Activated CD8-positive, alpha-beta memory T cell treated with anti-CD3 and anti-CD28 coated beads, Interleukin-2, amount 50 U/mL, for 48 hours (primary cell): ENCODE measurements around the gene NFIC.

Source experiments
- DNase-seq: peaks from one replicate; pipeline ENCODE4 v3.0.0-alpha.2; 2020

Gene NFIC

DNA sequence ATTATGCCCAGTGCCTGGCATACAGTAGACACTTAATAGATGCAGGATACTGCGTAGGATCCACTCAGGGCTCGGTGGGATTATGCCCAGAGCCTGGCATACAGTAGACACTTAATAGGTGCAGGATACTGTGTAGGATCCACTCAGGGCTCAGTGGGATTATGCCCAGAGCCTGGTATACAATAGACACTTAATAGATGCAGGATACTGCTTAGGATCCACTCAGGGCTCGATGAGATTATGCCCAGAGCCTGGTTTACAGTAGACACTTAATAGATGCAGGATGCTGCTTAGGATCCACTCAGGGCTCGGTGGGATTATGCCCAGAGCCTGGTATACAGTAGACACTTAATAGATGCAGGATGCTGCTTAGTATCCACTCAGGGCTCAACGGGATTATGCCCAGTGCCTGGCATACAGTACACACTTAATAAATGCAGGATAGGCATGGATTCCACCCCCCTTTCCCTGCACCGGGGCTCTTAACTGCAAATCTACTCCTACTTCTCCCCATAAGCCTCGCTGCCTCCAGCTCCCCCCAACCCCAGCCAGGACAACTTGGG is 89.1 kb downstream of the NFIC start:
- no peak for DNase-seq

DNA sequence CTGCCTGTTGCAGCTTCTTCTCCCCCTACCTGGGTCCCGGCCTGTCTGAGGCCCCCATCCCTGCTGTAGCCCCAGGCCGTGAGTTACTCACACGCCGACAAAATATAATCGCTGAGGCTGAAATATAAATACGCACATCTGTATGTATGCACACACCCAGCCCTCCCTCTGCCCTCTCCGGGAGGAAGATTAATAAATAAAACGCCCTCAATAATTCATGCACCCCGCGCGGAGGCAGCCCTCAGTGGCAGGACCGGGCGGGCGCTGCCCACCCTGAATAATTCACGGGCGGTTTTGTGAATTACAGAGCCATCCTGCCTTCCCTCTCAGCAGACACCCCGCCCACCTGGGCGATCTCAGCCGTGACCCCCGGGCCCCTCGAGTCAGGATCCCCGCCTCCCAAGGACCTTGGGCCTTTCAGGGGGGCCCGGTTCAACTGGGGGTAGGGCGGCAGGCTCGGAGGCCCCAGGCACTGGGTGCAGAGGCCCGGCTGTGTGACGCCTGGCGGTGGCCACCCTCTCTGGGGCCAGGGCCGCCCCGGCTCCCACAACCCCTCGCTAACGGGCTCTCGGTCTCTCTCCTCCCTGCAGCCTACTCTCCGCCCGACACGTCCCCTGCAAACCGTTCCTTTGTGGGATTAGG is 89.7 kb downstream of the NFIC start:
- DNase-seq: no peak

DNA sequence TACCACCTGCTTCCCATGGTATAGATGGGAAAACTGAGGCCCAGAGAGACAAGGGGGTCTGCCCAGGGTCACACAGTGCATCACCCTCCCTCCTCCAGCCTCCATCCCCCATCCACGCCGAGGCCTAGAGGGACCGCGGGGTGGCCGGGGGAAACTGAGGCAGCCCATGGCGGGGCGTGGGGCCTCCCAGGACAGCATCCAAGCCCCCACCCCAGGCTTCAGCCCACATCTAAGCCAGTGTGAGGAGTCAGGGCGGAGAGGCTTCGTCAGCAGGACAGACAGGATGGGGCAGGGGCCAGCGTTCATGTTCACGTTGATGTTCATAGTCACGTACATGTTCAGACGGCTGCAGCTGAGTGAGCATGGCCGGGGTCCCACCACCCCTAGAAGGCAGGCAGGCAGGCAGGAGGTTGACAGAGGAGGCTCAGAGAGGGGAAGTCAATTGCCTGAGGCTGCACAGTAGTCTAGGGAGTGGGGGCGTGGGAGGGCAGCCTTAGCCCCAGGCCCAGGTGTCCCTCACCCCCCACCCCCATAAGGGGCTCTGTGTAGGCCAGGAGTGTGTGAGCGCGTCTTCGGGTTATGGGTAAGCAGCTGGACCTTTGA is 90.6 kb downstream of the NFIC start:
- DNase-seq: no peak

DNA sequence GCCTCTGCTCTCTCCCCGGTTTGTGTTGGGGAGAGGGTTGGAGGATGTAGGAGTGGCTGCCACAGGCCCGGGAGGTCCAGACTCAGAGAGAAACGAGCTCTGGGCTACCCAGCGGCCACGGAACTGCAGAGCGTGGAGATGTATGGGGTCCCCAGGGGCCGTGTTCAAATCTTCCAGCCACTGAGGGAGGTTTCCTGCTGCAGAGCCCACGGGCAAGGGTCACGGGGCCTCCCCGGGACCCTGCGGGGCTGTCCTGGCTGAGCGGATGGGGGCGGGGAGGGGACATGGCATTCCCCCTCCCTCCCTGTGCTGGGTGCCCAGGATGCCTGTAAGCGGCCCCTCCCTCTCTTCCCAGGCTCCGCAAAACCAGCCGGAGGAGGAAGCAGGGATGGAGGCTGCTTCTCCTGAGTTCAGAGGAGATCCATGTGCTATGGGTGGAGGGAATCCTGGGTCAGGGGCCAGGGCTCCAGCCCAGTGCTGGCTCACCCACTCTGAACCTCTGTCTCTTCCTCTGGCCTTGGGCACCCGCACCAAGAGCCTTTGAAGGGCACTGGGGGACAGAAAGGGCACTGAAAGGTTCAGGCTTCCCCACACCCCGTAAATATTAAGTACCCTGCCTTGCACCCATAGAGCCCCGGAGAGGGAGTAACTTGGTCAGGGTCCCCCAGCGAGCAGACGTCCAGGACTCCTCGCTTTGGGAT is 91.3 kb downstream of the NFIC start:
- no peak for DNase-seq

DNA sequence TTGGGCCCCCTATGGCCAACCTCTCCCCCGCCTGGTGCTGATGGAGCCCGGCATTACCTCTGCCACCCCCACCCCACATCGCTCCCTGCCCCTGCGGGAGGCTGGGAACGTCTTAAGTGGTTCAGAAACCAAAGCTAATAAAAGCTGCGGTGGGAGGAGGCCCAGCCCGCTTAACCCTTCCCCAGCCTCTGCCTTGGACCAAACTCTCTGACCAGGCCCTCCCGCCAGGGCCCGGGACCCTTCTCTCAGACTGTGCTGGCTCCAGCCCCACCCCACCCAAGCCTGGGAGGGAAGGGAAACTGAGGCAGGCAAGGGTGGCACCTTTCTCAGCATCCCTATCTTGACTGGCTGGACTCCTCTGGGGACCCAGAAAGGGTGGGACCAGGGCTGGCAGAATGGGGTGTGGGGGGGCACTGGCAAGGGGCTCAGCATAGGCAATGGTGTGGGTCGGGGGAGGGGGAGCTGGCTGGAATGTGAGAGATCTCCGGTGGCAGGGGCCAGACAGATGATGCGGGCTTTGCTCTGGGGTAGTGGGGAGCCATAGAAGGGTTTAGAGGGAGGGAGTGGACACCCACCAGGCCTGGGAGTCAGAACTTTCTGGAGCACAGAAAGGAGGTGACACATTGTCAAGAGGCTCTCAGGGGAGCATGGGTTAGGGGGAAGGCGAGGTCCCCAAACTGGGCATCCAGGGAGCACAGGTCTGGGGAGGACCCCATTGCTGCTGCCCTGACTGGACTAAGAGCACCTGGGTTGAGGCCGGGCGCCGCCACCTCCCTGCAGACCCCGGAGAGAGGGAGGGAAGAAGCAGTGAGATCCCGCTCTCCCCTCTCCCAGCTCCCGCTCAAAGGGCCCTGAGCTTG is 92.1 kb downstream of the NFIC start:
- no peak for DNase-seq

DNA sequence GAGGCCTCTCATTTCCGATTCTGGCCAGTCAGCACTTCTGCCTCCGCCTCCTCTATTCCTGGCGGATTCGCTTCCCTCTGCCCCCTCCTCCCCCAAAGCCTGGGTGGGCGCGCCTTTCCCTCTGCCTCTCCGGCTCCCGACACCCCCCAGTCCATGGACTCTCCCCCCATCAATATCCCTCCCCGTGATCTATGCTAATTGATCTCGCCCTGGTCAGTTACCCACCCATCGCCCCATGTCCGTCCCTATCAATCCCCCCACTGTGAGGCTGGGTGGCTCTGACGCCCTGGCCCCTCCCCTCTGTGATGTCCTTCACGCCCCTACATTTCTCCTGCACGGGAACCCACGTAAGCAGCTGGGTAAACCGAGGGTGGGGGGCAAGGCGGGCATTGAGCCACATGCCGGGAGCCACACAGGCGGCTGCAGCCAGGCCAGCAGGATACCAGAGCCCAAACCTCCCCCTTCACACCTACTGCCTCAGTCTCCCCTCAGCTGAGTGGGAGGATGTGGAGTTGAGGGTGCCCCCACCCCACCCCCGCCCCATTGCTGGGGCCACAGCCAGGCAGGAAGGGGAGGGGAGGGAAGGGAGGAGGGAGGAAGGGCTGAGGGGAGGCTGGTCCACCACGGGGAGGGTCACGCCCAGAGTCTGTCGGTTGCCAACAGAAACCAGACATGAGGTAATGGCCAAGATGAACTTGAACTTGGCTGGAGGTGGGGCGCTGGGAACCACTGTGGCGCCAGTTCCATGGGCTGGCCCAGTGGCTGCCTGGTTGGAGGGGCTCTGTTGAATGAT is 92.9 kb downstream of the NFIC start:
- no peak for DNase-seq

DNA sequence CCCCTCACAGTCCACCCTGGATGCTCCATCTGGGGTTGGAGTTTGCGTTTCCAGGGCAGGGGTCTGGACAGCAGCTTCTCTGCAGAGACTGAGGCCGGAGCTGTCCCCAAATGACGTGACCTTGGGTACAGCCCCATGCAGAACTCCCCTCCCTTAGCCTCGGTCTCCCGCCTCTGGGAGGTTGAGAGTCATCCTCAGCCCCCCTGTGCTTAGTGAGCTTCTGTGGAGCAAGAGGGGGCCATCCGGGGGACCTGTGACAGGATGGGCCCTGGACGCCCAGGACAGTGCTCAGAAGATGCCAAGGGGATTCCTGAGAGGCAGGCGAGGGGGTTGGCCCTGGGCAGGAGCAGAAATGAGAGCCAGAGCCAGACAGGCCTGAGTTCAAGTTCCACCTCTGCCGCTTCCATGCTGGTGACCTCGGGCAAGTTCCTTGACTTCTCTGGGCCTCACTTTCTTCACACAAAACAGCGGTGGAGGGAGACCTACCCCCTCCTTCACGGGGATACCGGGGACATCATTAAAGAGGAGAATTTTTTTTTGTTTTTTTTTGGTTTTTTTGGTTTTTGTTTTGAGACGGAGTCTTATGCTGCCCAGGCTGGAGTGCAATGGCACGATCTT is 93.7 kb downstream of the NFIC start:
- no peak for DNase-seq

DNA sequence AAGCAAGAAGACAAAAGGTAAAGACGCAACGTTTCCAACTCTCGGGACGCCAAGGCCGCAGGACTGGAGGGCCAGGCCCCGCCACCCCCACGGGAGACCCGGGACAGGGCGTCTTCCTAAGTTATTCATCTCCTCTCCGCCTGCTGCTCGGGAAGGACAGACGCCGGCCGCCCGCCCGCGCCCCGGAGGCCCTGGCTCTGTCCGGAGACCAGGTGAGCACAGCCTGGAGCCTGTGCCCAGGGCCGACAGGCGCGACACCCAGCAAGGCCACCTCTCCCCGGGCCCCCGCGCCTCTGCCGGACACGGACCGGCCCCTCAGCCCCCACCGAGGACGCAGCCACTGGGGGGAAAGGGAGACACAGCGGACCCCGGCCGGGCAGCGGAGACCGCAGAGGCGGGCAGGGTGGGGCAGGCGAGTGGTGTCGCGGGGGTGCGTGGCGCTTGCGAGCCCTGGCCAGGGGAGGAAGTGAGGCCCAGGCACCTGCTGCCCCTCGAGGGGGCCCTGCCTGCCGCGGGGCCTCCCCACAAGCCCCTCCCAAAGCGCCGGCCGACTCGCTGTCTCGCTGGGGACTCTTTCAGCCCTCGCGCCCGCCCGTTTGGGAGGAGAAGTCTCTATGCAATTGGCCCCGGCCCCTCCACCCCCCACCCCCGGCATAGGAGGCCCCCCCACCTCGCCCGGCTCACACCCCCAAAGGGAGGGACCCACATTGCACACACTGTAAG is 96.8 kb downstream of the NFIC start:
- DNase-seq: no peak

DNA sequence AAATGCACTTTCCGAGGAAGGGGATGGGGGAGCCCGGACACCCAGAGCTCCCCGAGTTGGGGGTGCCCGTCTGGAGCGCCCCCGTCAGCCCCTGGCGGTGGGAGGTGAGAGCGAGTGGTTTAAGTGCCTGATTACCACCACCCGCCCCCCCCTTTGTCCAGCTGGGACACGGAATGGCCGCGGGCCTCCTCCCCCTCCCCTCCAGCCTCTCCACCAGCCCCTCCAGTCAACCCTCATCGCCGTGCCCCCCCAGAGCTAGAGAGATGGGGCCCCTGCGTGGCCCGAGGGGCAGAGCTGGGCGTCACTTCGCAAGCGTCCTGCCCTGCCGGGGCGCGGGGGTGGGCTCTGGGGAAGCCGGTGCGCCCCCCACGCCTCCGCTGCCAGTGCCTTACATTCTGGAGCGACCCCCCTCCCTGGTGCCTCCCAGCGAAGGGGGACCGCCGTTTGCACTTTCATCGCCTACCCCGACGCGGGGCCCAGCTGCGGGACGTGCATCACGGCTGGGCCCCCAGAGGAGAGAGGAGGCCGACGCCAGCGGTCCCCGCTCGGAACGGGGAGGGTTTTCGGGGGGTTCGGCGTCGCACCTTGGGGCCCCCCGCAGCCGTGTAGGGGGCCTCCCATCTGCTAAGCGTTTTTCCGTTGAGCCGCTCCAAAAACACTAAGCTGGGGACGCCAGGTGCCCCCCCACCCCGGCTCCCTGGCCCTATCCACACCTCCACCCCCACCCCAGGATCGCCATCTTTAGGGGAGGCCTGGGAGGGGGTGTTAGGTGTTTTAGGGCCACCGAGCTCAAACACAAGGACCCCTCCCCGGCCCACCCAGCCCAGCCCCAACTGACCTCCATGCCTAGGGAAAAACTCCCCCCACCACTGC is 97.6 kb downstream of the NFIC start:
- no peak for DNase-seq

DNA sequence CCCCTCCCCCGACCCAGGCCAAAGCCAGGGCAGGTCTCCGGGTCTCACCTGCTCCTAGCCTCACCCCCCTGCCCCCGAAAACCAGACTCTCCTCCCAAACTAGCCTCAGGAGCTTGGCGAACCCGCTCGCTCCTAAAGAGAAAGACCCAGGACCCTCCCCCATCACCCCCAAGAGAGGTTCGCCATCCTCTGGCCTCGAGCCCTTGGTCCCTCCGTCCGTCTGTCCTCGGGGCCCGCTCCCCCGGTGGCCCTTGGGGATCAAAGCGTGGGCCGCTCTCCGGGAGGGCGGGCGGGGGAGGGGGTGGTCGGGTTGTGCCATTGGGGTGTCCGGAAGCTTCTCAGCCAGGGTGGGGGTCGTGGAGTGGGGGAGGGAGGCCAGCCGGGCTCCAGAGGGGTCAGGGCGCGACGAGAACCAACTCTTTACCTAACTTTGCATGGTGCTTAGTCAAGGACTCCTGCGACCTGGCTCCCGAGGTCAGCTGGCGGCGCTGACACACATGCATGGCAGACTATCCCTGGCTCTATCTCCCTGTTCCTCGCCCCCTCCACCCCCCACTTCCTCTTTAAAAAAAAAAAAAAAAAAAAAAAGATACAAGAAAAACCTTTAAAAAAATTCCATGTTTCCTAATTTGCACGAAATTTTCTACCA is 98.3 kb downstream of the NFIC start:
- DNase-seq: no peak

DNA sequence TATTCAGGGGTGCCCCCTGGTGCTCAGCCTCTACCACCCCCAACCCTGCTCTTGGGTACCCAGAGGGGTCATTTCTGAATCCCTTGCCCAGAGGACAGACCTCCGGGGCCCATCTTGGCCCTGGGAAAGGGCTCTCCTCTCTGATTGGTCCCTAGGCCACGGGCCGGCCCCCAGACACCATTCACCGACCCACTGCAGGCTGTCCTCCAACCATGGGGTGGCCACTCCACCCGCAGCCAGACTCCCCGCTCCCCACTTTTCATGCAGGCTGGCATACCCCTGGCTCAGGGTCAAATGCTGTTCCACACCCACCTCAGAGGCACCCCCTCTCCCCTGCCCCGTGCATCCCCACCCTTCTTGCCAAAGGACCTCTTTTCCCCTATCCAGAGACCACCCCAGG is 99.2 kb downstream of the NFIC start:
- no peak for DNase-seq

DNA sequence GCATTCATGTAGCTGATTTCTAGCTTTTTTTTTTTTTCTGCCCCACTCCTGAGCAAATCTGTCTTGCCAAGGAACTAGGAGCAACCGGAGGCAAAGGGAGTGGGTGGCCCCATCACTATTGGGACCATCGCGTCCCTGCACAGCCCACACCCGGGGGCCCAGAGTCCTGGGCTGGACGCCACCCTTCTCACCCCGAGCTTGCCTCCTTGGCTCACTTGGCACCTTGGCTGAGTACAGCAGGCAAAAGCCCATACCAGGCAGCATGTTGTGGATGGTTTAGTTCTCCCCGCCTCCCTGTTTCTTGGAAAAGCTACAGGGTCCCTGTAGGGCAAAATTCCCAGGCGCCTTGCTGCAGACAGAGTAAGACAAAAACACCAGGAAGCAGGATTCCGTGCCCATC is 100.3 kb downstream of the NFIC start:
- DNase-seq: no peak

DNA sequence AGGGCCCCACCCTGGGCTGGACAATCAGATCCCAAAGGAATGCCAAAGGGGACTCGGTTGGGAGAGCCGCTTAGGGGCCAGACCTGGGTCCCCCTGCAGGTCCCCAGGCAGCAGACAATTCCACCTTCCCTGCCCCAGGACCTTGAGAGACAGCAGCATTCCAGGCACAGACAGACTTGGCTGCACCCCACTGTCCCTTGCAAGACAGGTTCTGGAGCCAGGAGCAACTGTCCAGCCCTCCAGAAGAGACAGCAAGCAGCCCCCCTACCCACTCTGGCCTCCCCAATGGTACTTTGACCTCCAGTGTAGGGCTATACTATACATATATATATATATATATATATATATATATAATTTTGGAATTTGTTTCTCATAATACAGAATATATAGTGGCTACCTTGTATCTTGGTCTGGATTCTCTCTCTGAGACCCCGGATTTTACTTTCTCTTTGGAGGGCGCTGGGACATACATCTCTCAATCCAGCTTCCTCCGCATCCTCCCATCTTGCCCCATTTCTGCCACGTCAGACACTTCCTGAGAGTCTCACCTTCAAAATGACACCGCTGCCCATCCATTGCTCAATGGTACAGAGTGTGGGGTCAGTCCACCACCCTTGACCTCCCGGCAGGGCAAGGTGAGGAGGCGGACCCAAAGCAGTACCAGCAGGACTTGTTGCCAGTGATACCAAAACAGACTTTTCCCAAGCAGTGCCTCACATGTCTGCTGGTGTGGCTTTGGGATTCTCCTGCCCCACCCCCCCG is 101.2 kb downstream of the NFIC start:
- DNase-seq: no peak

DNA sequence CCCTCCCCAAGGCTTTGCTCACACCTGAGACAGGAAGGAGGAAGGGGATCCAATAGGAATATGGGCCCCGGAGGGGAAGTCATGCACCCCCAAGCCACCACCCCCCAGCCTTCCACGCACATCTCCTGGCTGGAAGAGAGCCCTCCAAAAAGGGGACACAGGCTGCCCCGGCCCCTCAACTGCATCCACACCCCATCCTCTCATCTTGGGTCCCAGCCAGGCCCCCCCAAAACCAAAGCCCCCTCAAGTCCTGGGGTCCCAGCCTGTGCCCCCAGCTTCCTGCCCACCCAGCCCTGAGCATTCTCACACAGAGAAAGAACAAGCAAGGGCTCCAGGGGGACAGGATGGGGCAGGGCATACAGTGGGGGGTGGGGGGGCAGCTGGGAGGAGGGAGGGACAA is 101.8 kb downstream of the NFIC start:
- DNase-seq: no peak

DNA sequence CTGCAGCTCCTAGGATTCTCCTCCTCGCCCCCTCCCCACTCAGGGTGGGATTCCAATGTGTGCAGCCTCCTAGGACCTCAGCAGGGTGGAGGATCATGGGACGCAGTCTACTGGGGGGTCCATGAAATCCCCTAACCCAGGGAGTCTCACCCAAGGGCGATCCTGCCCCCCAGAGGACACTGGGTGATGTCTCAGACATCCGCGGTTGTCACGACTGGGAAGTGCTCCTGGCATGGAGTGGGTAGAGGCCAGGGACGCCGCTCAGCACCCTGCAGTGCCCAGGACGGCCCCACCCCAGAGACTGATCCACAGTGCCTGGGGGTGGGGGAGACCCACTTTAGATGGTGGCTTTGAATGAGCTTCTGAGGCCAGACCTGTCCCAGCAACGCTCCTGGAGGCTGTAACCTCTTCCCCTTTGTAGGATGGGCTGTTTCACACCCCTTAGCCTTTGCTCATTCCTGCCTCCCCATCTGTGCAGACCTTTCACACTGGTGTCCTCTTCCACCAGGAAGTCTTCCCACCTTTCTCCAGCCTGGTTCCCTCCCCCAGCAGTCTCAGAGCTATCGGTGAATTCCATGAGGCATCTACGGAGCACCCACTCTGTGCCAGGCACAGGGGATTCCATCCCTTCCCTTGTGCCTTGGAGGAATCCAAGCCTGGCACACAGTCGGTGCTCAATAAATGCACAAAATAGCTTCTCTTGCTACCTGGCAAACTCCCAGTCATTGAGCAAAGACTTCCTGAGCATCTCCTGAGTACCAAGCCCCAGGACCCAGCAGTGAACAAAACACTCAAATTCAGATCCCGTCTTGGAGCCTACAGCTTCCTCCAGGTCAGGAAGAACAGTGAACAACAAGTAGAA is 103.5 kb downstream of the NFIC start:
- no peak for DNase-seq

DNA sequence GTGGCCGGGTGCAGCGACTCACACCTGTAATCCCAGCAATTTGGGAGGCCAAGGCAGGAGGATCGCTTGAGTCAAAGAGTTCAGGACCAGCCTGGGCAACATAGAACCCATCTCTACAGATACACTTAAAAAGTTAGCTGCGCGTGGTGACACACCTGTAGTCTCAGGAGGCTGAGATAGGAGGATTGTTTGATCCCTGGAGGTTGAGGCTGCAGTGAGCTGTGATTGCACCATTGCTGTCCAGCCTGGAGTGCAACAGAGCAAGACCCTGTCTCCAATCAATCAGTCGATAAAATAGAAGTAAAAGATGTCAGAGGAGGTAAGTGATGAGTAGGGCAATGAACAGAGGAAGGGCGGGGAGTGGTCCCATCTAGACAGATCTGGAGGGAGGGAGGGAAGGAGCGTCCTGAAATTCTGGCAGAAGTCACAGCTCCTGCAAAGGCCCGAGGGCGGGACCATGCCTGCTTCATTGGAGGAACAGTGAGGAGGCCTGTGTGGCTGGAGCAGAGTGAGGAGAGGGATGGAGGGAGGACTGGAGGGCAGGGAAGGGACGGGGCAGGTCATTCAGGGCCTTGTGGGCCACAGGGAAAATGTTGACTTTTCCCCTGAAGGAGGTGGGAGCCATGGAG is 104.2 kb downstream of the NFIC start:
- DNase-seq: no peak

DNA sequence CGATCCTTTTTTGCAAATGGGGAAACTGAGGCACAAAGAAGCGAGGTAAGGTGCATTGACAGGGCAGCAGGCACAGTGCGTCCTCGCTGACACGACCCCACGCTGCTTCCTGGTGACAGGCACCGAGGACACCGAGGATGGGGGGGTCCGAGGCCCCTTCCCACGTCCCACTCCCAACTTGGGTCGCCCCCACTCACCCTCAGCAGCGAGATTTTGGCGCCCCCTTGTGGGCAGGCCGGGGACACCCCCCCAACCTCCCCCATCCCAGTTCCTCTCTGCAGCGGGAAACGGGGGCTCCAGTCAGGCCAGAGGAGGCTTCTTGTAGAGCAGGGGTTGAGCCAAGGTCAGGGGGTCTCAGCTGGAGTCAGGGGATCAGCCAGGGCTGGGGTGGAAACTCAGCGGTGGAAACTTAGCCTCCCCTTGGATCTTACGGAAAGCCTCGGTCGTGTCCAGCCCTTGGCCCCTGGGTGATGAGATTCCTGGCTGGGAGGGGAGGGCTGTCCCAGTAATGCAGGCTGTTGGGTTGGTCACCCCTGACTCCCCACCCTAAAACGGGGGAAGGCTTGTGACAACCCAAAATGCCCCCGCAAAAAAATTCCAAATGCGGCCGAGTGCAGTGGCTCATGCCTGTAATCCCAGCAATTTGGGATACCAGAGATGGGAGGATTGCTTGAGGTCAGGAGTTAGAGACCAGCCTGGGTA is 105.7 kb downstream of the NFIC start:
- DNase-seq: peak; percentile 86
